AG04450 (cell line): ENCODE data around the gene DRC7. TPM values are rescaled to one million over a fixed set of nuclear protein-coding genes. Genes with fewer than 3 reads are reported as not detected.

Experiments used
- CTCF ChIA-PET: fragments of 300-600, 350-600 bp; formaldehyde crosslinking; extraction: SDS; loops from one replicate; lab custom pipeline; 2022; ENCODE audit warnings: antibody characterized with exemption, inconsistent platforms; lab: Charles Lee
- POLR2A ChIA-PET: fragments of 350-600 bp; formaldehyde crosslinking; extraction: SDS; loops from one replicate; lab custom pipeline; 2021; ENCODE audit warnings: antibody characterized with exemption, inconsistent platforms; lab: Yijun Ruan, JAX
- DNase-seq: peaks from one replicate; pipeline ENCODE4 v3.0.0-alpha.2; 2011; ENCODE audit warnings: low read depth, low spot score
- H3K27ac ChIP-seq: one replicate; pipeline ENCODE4 v1.5.1; 2012; ENCODE audit warnings: low read depth, low read length, control low read depth
- H3K27me3 ChIP-seq: one replicate; pipeline ENCODE4 v1.6.0; 2012; ENCODE audit warnings: low read length; ENCODE audit not compliant: control insufficient read depth, insufficient read depth
- H3K4me3 ChIP-seq: 2 replicates; pipeline ENCODE4 v1.5.1; 2011; ENCODE audit warnings: mild to moderate bottlenecking, low read depth, low read length, control low read depth
- H3K9me3 ChIP-seq: 2 replicates; pipeline ENCODE4 v1.5.1; 2012; ENCODE audit warnings: low read length; ENCODE audit not compliant: control insufficient read depth, insufficient read depth
- polyA plus RNA-seq: library from polyadenylated mRNA; depleted of rRNA; stranded (reverse); fragments of >200 nt; gene quantifications from 2 replicates; pipeline ENCODE4 v1.2.3, GENCODE V29; 2011
- TF ChIP-seq, protein P1 (sequence below): IDR thresholded peaks from 2 replicates; pipeline ENCODE4 v1.5.1; 2011; ENCODE audit warnings: low read depth, low read length, control low read depth, inconsistent platforms

The DRC7 gene
- polyA plus RNA-seq, 1 experiment: not detected

DNA sequence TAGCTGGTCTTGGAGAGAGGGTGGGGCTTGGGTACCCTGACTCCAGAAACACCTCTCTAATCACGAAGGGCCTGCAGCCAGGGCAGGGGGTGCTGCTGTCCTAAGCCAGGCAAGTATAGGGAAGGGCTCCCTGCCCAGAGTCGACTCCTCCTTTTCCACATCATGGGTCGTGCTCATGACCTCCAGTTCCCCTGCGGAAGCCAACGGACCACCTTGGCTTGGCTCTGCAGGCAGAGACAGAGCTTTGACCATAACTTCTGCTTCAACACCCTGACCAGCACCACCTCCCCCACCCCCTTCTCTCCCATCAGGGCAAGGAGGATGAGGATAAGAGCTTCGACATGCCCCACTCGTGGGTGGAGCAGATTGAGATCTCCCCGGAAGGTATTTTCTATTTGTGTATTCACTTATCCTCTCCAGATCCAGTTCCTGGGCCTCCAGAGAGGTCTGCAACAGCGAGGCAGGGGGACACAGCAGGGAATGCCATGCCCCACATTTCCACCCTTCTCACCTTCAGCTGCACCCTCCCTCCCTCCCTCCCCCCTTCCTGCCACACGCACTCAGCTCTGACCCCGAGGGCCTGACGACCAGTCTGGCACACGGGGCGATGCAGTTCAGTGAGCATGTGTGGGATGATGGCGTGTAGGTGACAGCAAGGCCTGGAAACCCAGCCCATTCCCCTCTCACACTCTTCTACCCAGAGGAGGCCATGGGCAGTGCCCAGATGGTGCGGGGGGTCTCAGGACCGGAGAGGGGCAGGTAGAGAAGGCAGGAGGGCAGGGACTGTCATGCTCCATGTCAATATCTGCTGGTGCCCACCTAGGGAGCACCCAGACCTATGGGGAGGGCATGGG lies 27.0 kb downstream of the DRC7 start:
- POLR2A ChIA-PET: no interaction called here
- peaks cover 7% of the 10 kb centered on the region for H3K27me3 ChIP-seq
- TF ChIP-seq, protein P1, sequence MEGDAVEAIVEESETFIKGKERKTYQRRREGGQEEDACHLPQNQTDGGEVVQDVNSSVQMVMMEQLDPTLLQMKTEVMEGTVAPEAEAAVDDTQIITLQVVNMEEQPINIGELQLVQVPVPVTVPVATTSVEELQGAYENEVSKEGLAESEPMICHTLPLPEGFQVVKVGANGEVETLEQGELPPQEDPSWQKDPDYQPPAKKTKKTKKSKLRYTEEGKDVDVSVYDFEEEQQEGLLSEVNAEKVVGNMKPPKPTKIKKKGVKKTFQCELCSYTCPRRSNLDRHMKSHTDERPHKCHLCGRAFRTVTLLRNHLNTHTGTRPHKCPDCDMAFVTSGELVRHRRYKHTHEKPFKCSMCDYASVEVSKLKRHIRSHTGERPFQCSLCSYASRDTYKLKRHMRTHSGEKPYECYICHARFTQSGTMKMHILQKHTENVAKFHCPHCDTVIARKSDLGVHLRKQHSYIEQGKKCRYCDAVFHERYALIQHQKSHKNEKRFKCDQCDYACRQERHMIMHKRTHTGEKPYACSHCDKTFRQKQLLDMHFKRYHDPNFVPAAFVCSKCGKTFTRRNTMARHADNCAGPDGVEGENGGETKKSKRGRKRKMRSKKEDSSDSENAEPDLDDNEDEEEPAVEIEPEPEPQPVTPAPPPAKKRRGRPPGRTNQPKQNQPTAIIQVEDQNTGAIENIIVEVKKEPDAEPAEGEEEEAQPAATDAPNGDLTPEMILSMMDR: no peak
- H3K4me3 ChIP-seq: no peak overlapping the region
- H3K9me3 ChIP-seq: no peaks in the 10 kb centered on the region
- CTCF ChIA-PET: interaction anchor here (3.1 kb wide), 1 partner anchor 146 kb away, joined by 18 read pairs; no protein-coding TSS in a partner anchor
- DNase-seq: no peak
- H3K27ac ChIP-seq: no peak overlapping the region

DNA sequence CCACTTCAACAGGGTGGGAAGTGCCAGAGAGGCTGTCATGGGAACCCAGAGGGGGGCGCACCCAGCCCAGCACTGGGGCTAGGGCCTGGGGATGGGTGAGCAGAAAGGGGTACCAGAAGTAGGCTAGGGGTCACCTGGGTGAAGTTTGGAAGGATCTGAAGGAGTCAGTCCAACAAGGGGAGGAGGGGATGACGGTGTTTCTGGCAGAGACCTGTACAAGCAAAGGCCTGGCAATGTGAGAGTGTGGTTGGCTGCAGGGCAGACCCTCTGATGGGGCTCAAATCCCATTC lies 27.5 kb downstream of the DRC7 start:
- Histone ChIP-seq H3K9me3 (no peaks in the 10 kb centered on the region), H3K27me3 (peaks cover 7% of the 10 kb centered on the region), H3K4me3 (no peak overlapping the region), H3K27ac (no peak overlapping the region)
- POLR2A ChIA-PET: no interaction called here
- CTCF ChIA-PET: no interaction called here
- DNase-seq: no peak
- TF ChIP-seq, protein P1: no peak

GRCh38 chr16:57722651-57723050 lies 28.0 kb downstream of the DRC7 start:
- POLR2A ChIA-PET: no interaction called here
- CTCF ChIA-PET: interaction anchor here (1.0 kb wide), 1 partner anchor 147 kb away, joined by 5 read pairs; no protein-coding TSS in a partner anchor

DNA sequence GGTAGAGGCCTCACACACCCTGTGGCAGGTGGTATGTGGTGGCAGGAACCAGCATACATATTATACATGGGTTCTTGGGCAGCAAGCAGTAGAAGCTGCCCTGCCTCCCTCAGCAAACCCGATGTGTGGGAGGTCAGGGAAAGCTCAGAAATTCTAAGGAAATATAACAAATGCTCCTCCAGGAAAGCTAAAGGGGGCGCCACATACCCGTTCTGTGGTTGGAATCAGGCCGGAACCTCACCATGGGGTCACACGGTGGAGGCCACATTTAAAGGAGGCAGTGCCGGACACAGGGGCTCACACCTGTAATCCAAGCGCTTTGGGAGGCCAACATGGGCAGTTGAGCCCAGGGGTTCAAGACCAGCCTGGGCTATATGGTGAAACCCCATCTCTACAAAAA lies 28.6 kb downstream of the DRC7 start:
- TF ChIP-seq, protein P1: no peak
- POLR2A ChIA-PET: no interaction called here
- H3K27me3 ChIP-seq: peaks cover 2% of the 10 kb centered on the region
- no peaks in the 10 kb centered on the region; the same call in 1 of the 2 replicates for H3K9me3 ChIP-seq
- no peak for DNase-seq
- no peak overlapping the region for H3K4me3 ChIP-seq
- no peak overlapping the region for H3K27ac ChIP-seq
- CTCF ChIA-PET: interaction anchor here (1.0 kb wide), 1 partner anchor 147 kb away, joined by 5 read pairs; no protein-coding TSS in a partner anchor

More at GRCh38 chr16:57722651-57723050, 28.0 kb downstream of the DRC7 start:
- H3K27me3 ChIP-seq: peaks cover 5% of the 10 kb centered on the region
- H3K4me3 ChIP-seq: no peak overlapping the region
- TF ChIP-seq, protein P1: no peak
- no peak overlapping the region for H3K27ac ChIP-seq
- no peaks in the 10 kb centered on the region for H3K9me3 ChIP-seq
- no peak for DNase-seq

DNA sequence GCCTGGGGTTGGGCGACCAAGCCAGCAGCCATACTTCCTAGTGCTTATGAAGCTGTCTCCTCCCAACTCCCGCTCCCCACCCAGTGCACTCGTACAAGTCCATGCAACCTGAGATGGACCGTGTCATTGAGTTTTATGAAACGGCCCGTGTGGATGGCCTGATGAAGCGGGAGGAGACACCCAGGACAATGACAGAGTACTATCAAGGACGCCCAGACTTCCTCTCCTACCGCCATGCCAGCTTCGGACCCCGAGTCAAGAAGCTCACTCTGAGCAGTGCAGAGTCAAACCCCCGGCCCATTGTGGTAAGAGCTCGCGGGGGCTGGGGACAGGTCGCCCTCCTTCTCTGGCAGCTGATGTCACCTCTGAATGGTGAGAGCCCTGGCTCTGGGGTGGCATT lies 29.9 kb downstream of the DRC7 start:
- ChIA-PET POLR2A (interaction anchor here (1.4 kb wide), 1 partner anchor 11 kb away, joined by 4 read pairs; the partner anchor contains the start of gene KATNB1), CTCF (interaction anchor here (1.4 kb wide), 1 partner anchor 148 kb away, joined by 5 read pairs; no protein-coding TSS in a partner anchor)
- H3K27ac ChIP-seq: no peak overlapping the region
- H3K9me3 ChIP-seq: no peaks in the 10 kb centered on the region; the same call in 1 of the 2 replicates
- DNase-seq: no peak
- H3K27me3 ChIP-seq: peaks cover 2% of the 10 kb centered on the region
- TF ChIP-seq, protein P1: no peak
- no peak overlapping the region for H3K4me3 ChIP-seq
